ENCODE measurements around the gene PEPD.

Gene PEPD

DNA sequence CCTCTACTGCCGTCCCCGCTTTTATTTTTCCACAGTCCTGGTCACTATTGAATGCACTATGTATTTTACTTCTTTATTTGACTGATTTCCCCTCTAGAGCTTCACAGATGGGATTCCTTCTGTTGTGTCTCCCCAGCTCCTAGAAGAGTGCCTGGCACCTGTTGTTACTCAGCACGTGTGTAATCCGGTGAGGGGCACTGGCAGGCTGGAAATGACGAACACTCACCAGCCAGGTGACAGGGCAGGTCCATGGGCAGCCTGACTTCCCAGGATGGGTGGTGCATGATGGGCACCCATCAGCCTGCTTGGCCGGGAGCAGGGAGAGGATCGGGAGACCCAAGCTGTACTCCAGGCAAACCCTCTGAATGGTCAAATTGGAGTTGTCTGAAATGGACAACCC, 80.9 kb downstream of the PEPD start:
- no peak for TF ChIP-seq REST (IDR thresholded peaks at IDR 0.05; ENCODE audit: insufficient read depth in 1 of 2, low read depth in 2 of 2, low read length in 2 of 2)
- no peak for TF ChIP-seq SIN3A (IDR thresholded peaks at IDR 0.05; ENCODE audit: borderline replicate concordance, insufficient read depth, low read length)
- no peak for TF ChIP-seq POLR2AphosphoS5 (IDR thresholded peaks at IDR 0.05; ENCODE audit: low read depth, low read length)
- TF ChIP-seq TAF1 (IDR thresholded peaks at IDR 0.05; ENCODE audit: borderline replicate concordance, insufficient read depth, low read length): no peak
- no peak for TF ChIP-seq FOXP2 (optimal IDR thresholded peaks at IDR 0.05; ENCODE audit: borderline replicate concordance, extremely low read depth, extremely low read length, insufficient read depth)

GRCh38 chr19:33440241-33440640, 81.3 kb downstream of the PEPD start:
- TF ChIP-seq POLR2AphosphoS5 (IDR thresholded peaks at IDR 0.05; ENCODE audit: low read depth, low read length) (no peak), REST (IDR thresholded peaks at IDR 0.05; ENCODE audit: insufficient read depth in 1 of 2, low read depth in 2 of 2, low read length in 2 of 2) (no peak), FOXP2 (optimal IDR thresholded peaks at IDR 0.05; ENCODE audit: borderline replicate concordance, extremely low read depth, extremely low read length, insufficient read depth) (no peak), SIN3A (IDR thresholded peaks at IDR 0.05; ENCODE audit: borderline replicate concordance, insufficient read depth, low read length) (no peak), TAF1 (IDR thresholded peaks at IDR 0.05; ENCODE audit: borderline replicate concordance, insufficient read depth, low read length) (no peak)

DNA sequence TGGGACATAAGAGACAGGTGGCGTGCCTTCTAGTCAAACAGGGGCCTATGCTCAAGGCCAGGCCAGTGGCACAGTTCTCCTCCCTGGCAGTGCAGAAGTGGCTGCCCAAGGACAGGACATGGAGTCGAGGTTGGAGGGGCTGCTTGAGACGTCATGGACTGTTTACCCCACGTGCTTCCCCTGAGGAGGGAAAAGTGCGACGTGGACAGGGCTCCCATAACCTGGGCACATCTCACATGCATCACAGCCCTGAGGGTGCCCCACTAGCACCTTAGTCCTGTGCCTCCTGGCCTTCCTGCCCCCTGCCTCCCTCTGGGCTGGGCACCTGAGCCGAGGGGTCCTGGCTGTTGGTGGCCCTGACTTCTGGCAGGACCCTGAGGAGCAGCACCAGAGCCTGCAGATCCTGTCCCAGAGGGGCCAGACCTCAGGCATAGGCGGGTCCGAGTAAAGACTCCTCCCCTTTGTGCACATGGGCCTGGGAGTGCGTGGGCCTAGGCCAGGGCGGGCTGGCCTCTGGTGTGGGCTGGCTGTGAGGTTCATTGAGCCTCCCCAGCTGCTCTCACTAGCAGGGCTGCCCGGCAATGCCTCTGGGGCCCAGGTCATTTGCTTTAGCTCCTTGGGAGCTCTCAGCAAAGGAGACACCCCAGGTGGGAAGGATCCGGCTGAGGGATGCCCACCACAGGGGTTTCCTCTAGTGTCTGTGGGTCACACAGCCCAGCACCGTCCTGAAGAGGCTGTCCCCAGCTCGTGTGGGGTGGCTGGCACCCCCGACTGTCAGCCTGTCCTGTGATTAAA, 82.4 kb downstream of the PEPD start:
- no peak for TF ChIP-seq SIN3A (IDR thresholded peaks at IDR 0.05; ENCODE audit: borderline replicate concordance, insufficient read depth, low read length)
- no peak for TF ChIP-seq REST (IDR thresholded peaks at IDR 0.05; ENCODE audit: insufficient read depth in 1 of 2, low read depth in 2 of 2, low read length in 2 of 2)

DNA sequence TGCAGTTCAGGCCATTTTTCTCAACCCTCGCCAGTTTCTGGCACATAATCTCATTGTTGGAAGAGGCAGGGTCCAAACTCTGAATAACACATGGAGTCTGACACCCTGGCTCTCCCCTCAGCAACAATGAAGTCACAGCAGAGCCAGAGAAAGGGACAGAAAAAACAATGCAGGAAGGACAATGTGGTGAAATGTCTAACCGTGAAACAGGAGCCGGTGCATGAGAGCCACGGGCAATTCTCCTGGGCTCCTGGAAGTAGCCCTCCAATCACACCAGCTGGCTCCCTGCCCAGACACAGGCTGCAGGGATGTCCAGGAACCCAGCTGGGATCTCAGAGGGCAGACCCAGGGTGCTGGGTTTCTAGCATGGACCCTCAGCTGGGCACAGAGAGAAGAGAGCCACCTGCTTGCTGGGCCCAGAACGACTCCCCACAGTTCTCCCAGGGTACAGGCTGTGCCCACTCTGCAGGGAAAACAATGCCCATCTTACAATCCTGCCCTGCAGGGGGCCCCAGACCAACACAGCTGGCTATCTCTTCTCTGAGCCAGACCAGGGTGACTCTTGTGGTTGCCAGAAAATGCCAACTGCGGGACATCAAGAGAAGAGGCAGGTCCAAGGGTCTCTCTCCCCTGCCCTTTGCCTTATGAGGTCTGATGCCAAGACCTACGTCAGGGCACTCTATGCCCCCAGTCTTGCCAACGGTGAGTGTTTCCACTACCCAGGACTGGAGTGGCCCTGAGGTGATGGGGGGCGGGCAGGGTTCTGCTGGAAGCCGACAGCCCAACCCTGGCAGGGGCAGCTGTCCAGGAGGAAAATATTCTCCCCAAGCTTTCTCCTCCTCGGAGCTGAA, 83.5 kb downstream of the PEPD start:
- no peak for TF ChIP-seq POLR2AphosphoS5 (IDR thresholded peaks at IDR 0.05; ENCODE audit: low read depth, low read length)
- TF ChIP-seq SIN3A (IDR thresholded peaks at IDR 0.05; ENCODE audit: borderline replicate concordance, insufficient read depth, low read length): no peak
- no peak for TF ChIP-seq FOXP2 (optimal IDR thresholded peaks at IDR 0.05; ENCODE audit: borderline replicate concordance, extremely low read depth, extremely low read length, insufficient read depth)
- TF ChIP-seq TAF1 (IDR thresholded peaks at IDR 0.05; ENCODE audit: borderline replicate concordance, insufficient read depth, low read length): no peak
- no peak for TF ChIP-seq REST (IDR thresholded peaks at IDR 0.05; ENCODE audit: insufficient read depth in 1 of 2, low read depth in 2 of 2, low read length in 2 of 2)

Data from PFSK-1 (cell line).